SKM-1 (cell line): ENCODE measurements around the gene ENPP6.

Experiments
- DNase-seq: peaks from one replicate; lab custom pipeline; 2025; ENCODE audit not compliant: unreplicated experiment; lab: John Stamatoyannopoulos, UW

The ENPP6 gene

GRCh38 chr4:184192933-184193332, 24.7 kb downstream of the ENPP6 start:
- no peak for DNase-seq

GRCh38 chr4:184191267-184191666, 26.4 kb downstream of the ENPP6 start:
- DNase-seq, result no peak

- no peak for DNase-seq
Observed at GRCh38 chr4:184190711-184191110, 27.0 kb downstream of the ENPP6 start.

- DNase-seq, result no peak
Observed at GRCh38 chr4:184189966-184190365, 27.7 kb downstream of the ENPP6 start.

- DNase-seq, result no peak
Observed at GRCh38 chr4:184188443-184189400, 29.0 kb downstream of the ENPP6 start.

GRCh38 chr4:184177271-184177670, 40.4 kb downstream of the ENPP6 start:
- no peak for DNase-seq

GRCh38 chr4:184174571-184175488, 42.8 kb downstream of the ENPP6 start:
- no peak for DNase-seq

GRCh38 chr4:184171011-184171410, 46.7 kb downstream of the ENPP6 start:
- no peak for DNase-seq

GRCh38 chr4:184169225-184169867, 48.3 kb downstream of the ENPP6 start:
- no peak for DNase-seq

GRCh38 chr4:184168406-184169019, 49.2 kb downstream of the ENPP6 start:
- DNase-seq, result peak; percentile 61

- DNase-seq, result no peak
Observed at GRCh38 chr4:184167576-184167975, 50.1 kb downstream of the ENPP6 start.

GRCh38 chr4:184166736-184167135, 50.9 kb downstream of the ENPP6 start:
- no peak for DNase-seq

- no peak for DNase-seq
Observed at GRCh38 chr4:184165291-184165690, 52.4 kb downstream of the ENPP6 start.

GRCh38 chr4:184163813-184164212, 53.9 kb downstream of the ENPP6 start:
- DNase-seq, result peak; percentile 41

GRCh38 chr4:184162596-184162995, 55.1 kb downstream of the ENPP6 start:
- DNase-seq, result no peak

GRCh38 chr4:184157322-184157721, 60.4 kb downstream of the ENPP6 start:
- DNase-seq, result no peak

- DNase-seq, result no peak
Observed at GRCh38 chr4:184156163-184156920, 61.3 kb downstream of the ENPP6 start.

GRCh38 chr4:184154199-184154598, 63.5 kb downstream of the ENPP6 start:
- no peak for DNase-seq

GRCh38 chr4:184153781-184154180, 63.9 kb downstream of the ENPP6 start:
- no peak for DNase-seq

- DNase-seq, result no peak
Observed at GRCh38 chr4:184151988-184152485, 65.6 kb downstream of the ENPP6 start.
